CD4-positive, alpha-beta memory T cell (primary cell): Measurements from ENCODE around the gene LTA. TPM values are rescaled to one million over a fixed set of nuclear protein-coding genes. Genes with fewer than 3 reads are reported as not detected.
"Not testable (repeated sequence)": the region's sequence is repeated elsewhere in the genome, so short reads cannot be mapped to it uniquely, and the experiment has no call there.

Source experiments
- CTCF ChIA-PET: fragments of 350-600 bp; sonication (Branson Sonifier 250); formaldehyde crosslinking; loops from one replicate; lab custom pipeline; 2021; ENCODE audit warnings: inconsistent platforms; ENCODE audit not compliant: partially characterized antibody; lab: Charles Lee
- POLR2A ChIA-PET: fragments of 350-600 bp; sonication (Branson Sonifier 250); formaldehyde crosslinking; loops from one replicate; lab custom pipeline; 2021; ENCODE audit not compliant: partially characterized antibody; lab: Charles Lee
- DNase-seq, 5 donors: peaks; one replicate each; pipeline versions ENCODE4 v3.0.0 to v3.0.0-alpha.2; 2020 to 2022; ENCODE audit warnings: mixed read lengths in 1 of 5
- H3K27ac ChIP-seq: one replicate; pipeline ENCODE4 v1.7.0; 2013; ENCODE audit warnings: low read depth, low read length
- H3K27me3 ChIP-seq: 2 replicates; pipeline ENCODE4 v1.7.0; 2013; ENCODE audit warnings: mild to moderate bottlenecking, low read length, moderate library complexity; ENCODE audit not compliant: insufficient read depth
- H3K36me3 ChIP-seq: 2 replicates; pipeline ENCODE4 v1.7.0; 2013; ENCODE audit warnings: mild to moderate bottlenecking, low read length, moderate library complexity; ENCODE audit not compliant: insufficient read depth
- H3K4me1 ChIP-seq: 2 replicates; pipeline ENCODE4 v1.7.0; 2013; ENCODE audit warnings: mild to moderate bottlenecking, low read length, moderate library complexity; ENCODE audit not compliant: insufficient read depth
- H3K4me3 ChIP-seq, 2 donors: one replicate each; pipeline ENCODE4 v1.7.0; 2013; ENCODE audit warnings: low read length in 2 of 2, mild to moderate bottlenecking in 1 of 2
- H3K9me3 ChIP-seq, 2 donors: one replicate each; pipeline ENCODE4 v1.7.0; 2013; ENCODE audit warnings: low read length in 2 of 2, control low read depth in 1 of 2; ENCODE audit not compliant: control insufficient read depth in 1 of 2
- H3K27ac Mint-ChIP-seq, 7 donors: one replicate each; pipeline ENCODE4 v1.8.0; 2020 to 2021; ENCODE audit warnings: mixed read lengths in 7 of 7, mild to moderate bottlenecking in 6 of 7, inconsistent platforms in 3 of 7, moderate library complexity in 3 of 7
- H3K27me3 Mint-ChIP-seq, 2 donors: one replicate each; pipeline ENCODE4 v1.8.0; 2020 to 2021; ENCODE audit warnings: mixed read lengths in 2 of 2
- H3K36me3 Mint-ChIP-seq, 2 donors: one replicate each; pipeline ENCODE4 v1.8.0; 2020 to 2021; ENCODE audit warnings: mixed read lengths in 2 of 2, inconsistent platforms in 1 of 2, mild to moderate bottlenecking in 1 of 2
- H3K4me1 Mint-ChIP-seq, 4 donors: one replicate each; pipeline ENCODE4 v1.8.0; 2020 to 2021; ENCODE audit warnings: mixed read lengths in 4 of 4, mild to moderate bottlenecking in 1 of 4
- H3K4me3 Mint-ChIP-seq, 8 donors: one replicate each; pipeline ENCODE4 v1.8.0; 2020 to 2021; ENCODE audit warnings: mixed read lengths in 8 of 8, mild to moderate bottlenecking in 7 of 8, moderate library complexity in 6 of 8, inconsistent platforms in 3 of 8
- H3K9me3 Mint-ChIP-seq, 8 donors: one replicate each; pipeline ENCODE4 v1.8.0; 2020 to 2021; ENCODE audit warnings: mixed read lengths in 8 of 8, mild to moderate bottlenecking in 5 of 8, inconsistent platforms in 3 of 8, moderate library complexity in 1 of 8
- intact Hi-C: fragments of 100-400 bp; cut with micrococcal nuclease; formaldehyde crosslinking; loops from one replicate; pipeline ENCODE4 v1.15.1; 2023
- polyA plus RNA-seq, 2 donors: library from polyadenylated mRNA; unstranded; fragments of 300-500 nt; fragmentation: Illumina TruSeq; gene quantifications; one replicate each; pipeline ENCODE4 v1.2.3, GENCODE V29; 2021
- total RNA-seq, 2 experiments: library from RNA; stranded (reverse); gene quantifications; one replicate each; pipeline ENCODE4 v1.2.3, GENCODE V29; 2021

LTA gene
- total and polyA plus RNA-seq, 4 experiments from 2014 or later: 17.3 to 31.1 (median 22.6) TPM

DNA sequence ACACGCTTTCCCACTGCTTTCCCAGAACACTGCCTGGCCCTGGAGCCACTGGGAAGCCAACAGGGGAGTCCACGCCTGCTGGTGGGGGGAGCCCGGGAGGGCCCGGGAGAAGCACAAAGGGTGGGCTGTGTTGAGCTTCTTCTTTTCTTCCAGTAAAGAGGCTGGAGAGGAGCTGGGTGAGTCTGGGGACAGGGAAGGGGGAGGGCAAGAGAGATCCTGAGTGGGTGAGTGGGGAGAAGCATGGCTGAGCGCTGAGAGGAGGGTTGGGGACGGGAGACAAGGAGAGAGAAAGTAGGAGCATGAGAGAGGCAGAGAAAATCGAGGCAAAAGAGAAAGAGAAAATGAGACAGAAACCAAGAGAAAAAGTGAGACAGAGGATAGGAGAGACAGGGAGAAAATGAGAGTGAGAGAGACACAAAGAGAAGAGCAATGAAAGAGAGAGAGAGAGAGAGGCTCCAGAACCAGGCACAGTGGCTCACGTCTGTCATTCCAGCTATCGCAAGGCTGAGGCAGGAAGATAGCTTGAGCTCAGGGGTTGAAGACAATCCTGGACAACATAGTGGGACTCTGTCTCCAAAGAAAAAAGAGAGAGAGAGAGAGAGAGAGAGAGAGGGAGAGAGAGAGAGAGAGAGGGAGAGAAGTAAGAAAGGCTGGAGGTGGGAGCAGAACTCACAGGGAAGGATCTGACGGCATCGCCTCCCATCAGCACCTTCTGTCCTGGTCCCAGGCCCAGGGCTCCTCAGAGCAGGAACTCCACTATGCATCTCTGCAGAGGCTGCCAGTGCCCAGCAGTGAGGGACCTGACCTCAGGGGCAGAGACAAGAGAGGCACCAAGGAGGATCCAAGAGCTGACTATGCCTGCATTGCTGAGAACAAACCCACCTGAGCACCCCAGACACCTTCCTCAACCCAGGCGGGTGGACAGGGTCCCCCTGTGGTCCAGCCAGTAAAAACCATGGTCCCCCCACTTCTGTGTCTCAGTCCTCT is 16.0 kb downstream of the LTA start:
- no peaks in the 10 kb centered on the region for H3K9me3 ChIP-seq
- H3K27ac Mint-ChIP-seq: peak overlapping the region; percentile 93 to 99 (median 96)
- H3K36me3 ChIP-seq: no peaks in the 10 kb centered on the region
- intact Hi-C loops: no loop called here
- H3K4me1 ChIP-seq: peaks cover 78% of the 10 kb centered on the region
- no peaks in the 10 kb centered on the region for H3K27me3 Mint-ChIP-seq
- peak overlapping the region; percentile 62 for H3K27ac ChIP-seq
- POLR2A ChIA-PET: interaction anchor here (1.0 to 52.5 kb wide), 3 partner anchors 5 to 240 kb away, joined by 3 to 3597 read pairs (median 3597); partner anchors contain the start of genes ATP6V1G2, DDX39B, HSPA1B and LST1
- peaks cover 0 to 2% (median 0%) of the 10 kb centered on the region in 8 donors for H3K9me3 Mint-ChIP-seq
- no peak overlapping the region for H3K4me3 ChIP-seq
- peaks cover 46 to 93% (median 72%) of the 10 kb centered on the region in 4 donors for H3K4me1 Mint-ChIP-seq
- peaks cover 4 to 6% of the 10 kb centered on the region in 2 donors for H3K36me3 Mint-ChIP-seq
- CTCF ChIA-PET: interaction anchor here (1.1 to 19.9 kb wide), 4 partner anchors 5 to 93 kb away, joined by 3 to 962 read pairs (median 778); partner anchors contain the start of genes ATP6V1G2, LST1, LTB and NCR3
- DNase-seq: no peak
- peak overlapping the region; percentile 73 to 90 (median 80) for H3K4me3 Mint-ChIP-seq
- H3K27me3 ChIP-seq: no peaks in the 10 kb centered on the region

DNA sequence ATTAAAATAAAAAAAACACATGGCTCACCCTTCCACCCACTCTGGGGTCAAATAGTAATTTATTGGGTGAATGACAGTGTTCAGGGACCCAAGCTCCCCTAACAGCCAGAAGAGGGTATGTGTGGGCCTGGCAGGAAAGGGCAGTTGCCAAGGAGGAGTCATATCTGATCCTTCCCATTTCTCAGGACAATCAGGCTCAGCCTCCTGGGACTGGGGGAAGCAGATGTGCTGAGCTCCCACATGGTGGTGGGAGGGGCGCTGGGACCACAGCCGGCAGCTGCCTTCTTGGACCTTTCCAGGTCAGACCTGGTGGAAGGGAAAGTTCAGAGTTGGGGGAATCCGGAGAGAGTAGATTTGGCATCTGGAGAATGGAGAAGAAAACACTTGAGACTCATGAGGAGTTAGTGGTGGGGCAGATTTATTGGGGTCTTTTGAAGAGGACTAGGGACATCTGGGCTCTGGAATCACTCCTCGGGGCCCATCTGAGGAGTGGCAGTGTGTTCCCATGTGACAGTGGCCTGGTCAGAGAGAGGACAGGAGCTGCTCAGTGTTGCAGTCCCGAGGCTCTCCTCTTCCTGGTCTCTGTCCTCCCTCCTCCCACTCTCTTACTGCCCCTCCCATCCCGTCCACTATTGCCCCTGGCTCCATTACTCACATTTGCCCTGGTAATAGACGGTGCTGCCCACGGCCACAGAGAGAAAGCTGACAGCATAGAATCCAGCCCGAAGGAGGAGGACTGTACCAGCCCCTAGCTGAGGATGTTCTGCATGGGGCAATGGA is 17.0 kb downstream of the LTA start:
- H3K4me3 Mint-ChIP-seq: peak overlapping the region in 6 of 8 donors; percentile 9 to 49 (median 31)
- H3K27ac Mint-ChIP-seq: peak overlapping the region; percentile 46 to 96 (median 87)
- Histone ChIP-seq H3K4me3 (no peak overlapping the region), H3K9me3 (no peaks in the 10 kb centered on the region), H3K27ac (peak overlapping the region; percentile 62), H3K4me1 (peaks cover 78% of the 10 kb centered on the region), H3K27me3 (no peaks in the 10 kb centered on the region), H3K36me3 (no peaks in the 10 kb centered on the region)
- POLR2A ChIA-PET: interaction anchor here (36.9 to 52.5 kb wide), 2 partner anchors 6 to 26 kb away, joined by 3597 read pairs; partner anchors contain the start of genes ATP6V1G2, DDX39B, LST1 and LTA
- H3K4me1 Mint-ChIP-seq: peaks cover 49 to 95% (median 72%) of the 10 kb centered on the region in 4 donors
- peaks cover 0 to 5% (median 0%) of the 10 kb centered on the region in 8 donors for H3K9me3 Mint-ChIP-seq
- H3K36me3 Mint-ChIP-seq: peaks cover 4 to 6% of the 10 kb centered on the region in 2 donors
- DNase-seq: no peak
- H3K27me3 Mint-ChIP-seq: no peaks in the 10 kb centered on the region
- intact Hi-C loops: no loop called here
- CTCF ChIA-PET: interaction anchor here (17.1 to 19.9 kb wide), 3 partner anchors 4 to 34 kb away, joined by 595 to 962 read pairs (median 962); partner anchors contain the start of genes ATP6V1G2, LST1, LTB and NCR3

DNA sequence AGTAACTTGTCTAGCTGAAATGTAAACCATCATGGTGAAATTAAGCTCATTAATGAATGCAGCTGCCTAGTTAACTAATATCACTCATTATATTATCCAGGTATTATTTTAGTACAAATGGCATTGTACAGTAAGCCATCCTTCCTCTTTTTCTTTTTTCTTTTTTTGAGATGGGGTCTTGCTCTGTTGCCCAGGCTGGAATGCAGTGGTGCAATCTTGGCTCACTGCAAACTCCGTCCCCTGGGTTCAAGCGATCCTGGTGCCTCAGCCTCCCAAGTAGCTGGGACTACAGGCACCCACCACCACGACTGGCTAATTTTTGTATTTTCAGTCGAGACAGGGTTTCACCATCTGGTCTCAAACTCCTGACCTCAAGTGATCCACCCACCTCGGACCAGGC is 18.6 kb downstream of the LTA start:
- H3K27ac ChIP-seq, H3K36me3 ChIP-seq, H3K27me3 ChIP-seq, H3K9me3 Mint-ChIP-seq, H3K4me3 ChIP-seq, H3K9me3 ChIP-seq, H3K27me3 Mint-ChIP-seq, intact Hi-C loops, H3K36me3 Mint-ChIP-seq, DNase-seq: not testable (repeated sequence)
- peaks cover 73% of the 10 kb centered on the region for H3K4me1 ChIP-seq
- H3K4me1 Mint-ChIP-seq: peaks cover 45 to 87% (median 66%) of the 10 kb centered on the region in 4 donors
- ChIA-PET CTCF (interaction anchor here (19.7 to 19.9 kb wide), 2 partner anchors 10 to 36 kb away, joined by 595 to 962 read pairs; partner anchors contain the start of genes ATP6V1G2, LST1, LTB and NFKBIL1), POLR2A (interaction anchor here (36.9 kb wide), 1 partner anchor 27 kb away, joined by 3597 read pairs; the partner anchor contains the start of genes ATP6V1G2, DDX39B, LST1 and LTA)
- H3K4me3 Mint-ChIP-seq: peak overlapping the region in 1 of 8 donors; percentile 43
- peak overlapping the region in 6 of 7 donors; percentile 43 to 88 (median 76) for H3K27ac Mint-ChIP-seq

DNA sequence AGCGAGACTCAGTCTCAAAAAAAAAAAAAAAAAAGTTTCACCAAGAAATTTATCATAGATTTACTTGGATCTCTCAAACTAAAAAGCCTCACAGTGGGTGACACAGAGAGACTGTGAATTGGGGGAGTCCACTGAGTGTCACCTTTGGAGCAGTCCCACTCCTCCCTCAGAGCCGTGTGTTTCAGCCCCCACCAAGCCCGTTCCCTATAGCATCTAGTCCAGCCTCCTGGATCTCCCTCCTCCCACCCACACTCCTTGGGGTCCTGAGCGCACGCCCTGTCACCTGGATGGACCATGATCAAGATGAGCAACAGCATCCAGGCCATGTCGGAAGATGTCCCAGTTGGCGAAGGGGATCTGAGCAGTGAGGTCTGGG is 20.3 kb downstream of the LTA start:
- ChIA-PET CTCF (interaction anchor here (1.7 to 19.9 kb wide), 3 partner anchors 11 to 98 kb away, joined by 7 to 1152 read pairs (median 962); partner anchors contain the start of genes ATP6V1G2, DDX39B, LST1 and LTA), POLR2A (interaction anchor here (0.7 to 36.9 kb wide), 7 partner anchors 29 to 1531 kb away, joined by 3 to 3597 read pairs (median 4); partner anchors contain the start of genes ATP6V1G2, BAG6, DDX39B and LST1)
- Histone ChIP-seq H3K27ac (peak overlapping the region; percentile 37), H3K36me3 (no peaks in the 10 kb centered on the region), H3K9me3 (no peaks in the 10 kb centered on the region), H3K4me1 (peaks cover 72% of the 10 kb centered on the region), H3K4me3 (peak overlapping the region in 1 of 2 donors; percentile 28), H3K27me3 (no peaks in the 10 kb centered on the region)
- H3K4me1 Mint-ChIP-seq: peaks cover 37 to 84% (median 61%) of the 10 kb centered on the region in 4 donors
- DNase-seq: no peak
- H3K4me3 Mint-ChIP-seq: peak overlapping the region; percentile 57 to 84 (median 77)
- intact Hi-C loops: no loop called here
- H3K36me3 Mint-ChIP-seq: peaks cover 4% of the 10 kb centered on the region in 2 donors
- H3K9me3 Mint-ChIP-seq: peaks cover 0 to 5% (median 0%) of the 10 kb centered on the region in 8 donors
- peak overlapping the region; percentile 80 to 97 (median 88) for H3K27ac Mint-ChIP-seq
- H3K27me3 Mint-ChIP-seq: no peaks in the 10 kb centered on the region

DNA sequence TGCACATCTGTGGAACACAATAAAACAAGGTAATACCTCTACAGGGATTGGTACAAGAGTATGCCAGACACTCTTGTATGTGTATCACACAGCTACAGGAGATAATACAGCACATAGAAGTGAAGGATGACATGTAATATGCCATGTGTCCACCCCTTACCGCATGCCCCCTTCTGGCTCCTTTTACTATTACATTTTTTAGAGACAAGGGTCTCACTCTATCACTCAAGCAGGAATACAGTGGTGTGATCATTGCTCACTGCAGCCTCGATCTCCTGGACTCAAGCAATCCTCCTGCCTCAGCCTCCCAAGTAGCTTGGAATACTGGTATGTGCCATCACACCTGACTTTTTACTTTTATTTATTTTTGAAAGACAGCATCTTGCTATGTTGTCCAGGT is 24.9 kb downstream of the LTA start:
- peak; percentile 66 to 79 (median 75) for DNase-seq
- Mint-ChIP-seq H3K4me1 (peaks cover 27 to 56% (median 45%) of the 10 kb centered on the region in 4 donors), H3K9me3 (peaks cover 0 to 3% (median 0%) of the 10 kb centered on the region in 8 donors), H3K36me3 (no peaks in the 10 kb centered on the region), H3K4me3 (peak overlapping the region in 5 of 8 donors; percentile 33 to 66 (median 43)), H3K27me3 (no peaks in the 10 kb centered on the region), H3K27ac (peak overlapping the region; percentile 60 to 89 (median 77))
- Histone ChIP-seq H3K36me3 (no peaks in the 10 kb centered on the region), H3K27me3 (no peaks in the 10 kb centered on the region), H3K9me3 (no peaks in the 10 kb centered on the region), H3K27ac (no peak overlapping the region), H3K4me3 (no peak overlapping the region), H3K4me1 (peaks cover 60% of the 10 kb centered on the region)
- ChIA-PET CTCF (interaction anchor here (0.8 to 19.9 kb wide), 13 partner anchors 10 to 231 kb away, joined by 3 to 1152 read pairs (median 4); partner anchors contain the start of genes ATP6V1G2, BAG6, DDX39B and HSPA1B), POLR2A (interaction anchor here (0.6 to 36.9 kb wide), 9 partner anchors 20 to 233 kb away, joined by 3 to 3597 read pairs (median 3); partner anchors contain the start of genes ATP6V1G2, DDX39B, LST1 and LTA)
- intact Hi-C loops: loop anchor here (1.0 to 5.0 kb wide), 2 partner anchors 16 to 200 kb away; no protein-coding TSS in a partner anchor

DNA sequence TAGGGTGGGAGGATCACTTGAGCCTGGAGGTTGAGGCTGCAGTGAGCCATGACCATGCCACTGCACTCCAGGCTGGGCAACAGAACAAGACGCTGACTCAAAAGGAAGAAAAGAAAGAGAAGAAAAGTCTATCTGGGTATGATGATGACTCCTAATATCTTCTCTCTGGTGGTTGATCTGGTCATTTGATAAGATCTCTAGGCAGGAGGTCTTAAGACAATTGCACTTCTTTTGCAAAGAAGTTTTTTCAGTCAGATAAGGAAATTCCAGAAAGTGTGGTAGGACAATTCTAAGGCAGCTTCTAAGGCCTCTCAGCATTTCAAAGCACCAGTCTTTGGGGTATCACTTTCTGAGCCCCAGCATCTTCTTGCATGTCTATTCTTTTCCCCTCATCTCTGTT is 35.2 kb downstream of the LTA start:
- Mint-ChIP-seq H3K4me1 (peaks cover 0 to 2% (median 0%) of the 10 kb centered on the region in 4 donors), H3K36me3 (no peaks in the 10 kb centered on the region), H3K27me3 (peaks cover 0 to 1% of the 10 kb centered on the region in 2 donors), H3K27ac (no peak overlapping the region), H3K4me3 (no peak overlapping the region), H3K9me3 (no peaks in the 10 kb centered on the region)
- Histone ChIP-seq H3K9me3 (no peaks in the 10 kb centered on the region), H3K36me3 (no peaks in the 10 kb centered on the region), H3K4me3 (no peak overlapping the region), H3K4me1 (no peaks in the 10 kb centered on the region), H3K27ac (no peak overlapping the region), H3K27me3 (no peaks in the 10 kb centered on the region)
- ChIA-PET CTCF (interaction anchor here (1.1 to 2.0 kb wide), 3 partner anchors 9 to 56 kb away, joined by 3 to 4 read pairs (median 3); no protein-coding TSS in a partner anchor), POLR2A (no interaction called here)
- intact Hi-C loops: no loop called here
- DNase-seq: no peak
